Psoas muscle (tissue), 8 donors: ENCODE data around the gene DBNDD2. TPM values are rescaled to one million over a fixed set of nuclear protein-coding genes. Genes with fewer than 3 reads are reported as not detected.

Experiments used
- ATAC-seq, 4 donors: fragments of 200-7000 bp; cut with Tn5 transposase; one replicate each; pipeline ENCODE4 v1.9.1; 2020; ENCODE audit warnings: moderate library complexity in 3 of 4, mild to moderate bottlenecking in 2 of 4
- DNase-seq, 2 donors: peaks; one replicate each; pipeline ENCODE4 v3.0.0-alpha.2; 2020
- H3K27ac ChIP-seq: fragments of 200-600 bp; one replicate; pipeline ENCODE4 v1.8.0; 2022
- H3K27me3 ChIP-seq, 3 donors: fragments of 200-600 bp in 1 of 3; one replicate each; pipeline versions ENCODE4 v1.6.1 to v1.8.0; 2013 to 2022; ENCODE audit warnings: low read length in 2 of 3, mild to moderate bottlenecking in 2 of 3, moderate library complexity in 1 of 3; ENCODE audit not compliant: insufficient read depth in 3 of 3
- H3K36me3 ChIP-seq, 2 donors: fragments of 200-600 bp in 1 of 2; one replicate each; pipeline versions ENCODE4 v1.6.1 to v1.8.0; 2013 to 2022; ENCODE audit warnings: low read depth in 1 of 2, mild to moderate bottlenecking in 1 of 2, moderate library complexity in 1 of 2; ENCODE audit not compliant: insufficient read depth in 1 of 2
- H3K4me1 ChIP-seq: fragments of 200-600 bp; one replicate; pipeline ENCODE4 v1.8.0; 2022
- H3K4me3 ChIP-seq: fragments of 200-600 bp; one replicate; pipeline ENCODE4 v1.8.0; 2022; ENCODE audit warnings: mild to moderate bottlenecking
- H3K9me3 ChIP-seq: fragments of 200-600 bp; one replicate; pipeline ENCODE4 v1.8.0; 2022
- CTCF ChIP-seq: fragments of 200-600 bp; IDR thresholded peaks from one replicate; pipeline ENCODE4 v1.8.0; 2022; ENCODE audit warnings: antibody characterized with exemption
- WGBS, 3 donors: extraction: QIAGEN DNeasy Blood & Tissue Kit; methylation state at CpG; one replicate each; pipeline versions ENCODE4 v1.1.6 to v1.1.7; 2013; 5-methylcytosine and 5-hydroxymethylcytosine counted together
- intact Hi-C, 2 donors: fragments of 100-400 bp; cut with DNase I; formaldehyde crosslinking; loops; one replicate each; pipeline versions ENCODE4 v1.11.0 to v1.14.2; 2022
- long read RNA-seq, 2 donors: library from polyadenylated mRNA; unstranded; transcript quantifications; one replicate each; pipeline ENCODE4 v2.0.0, GENCODE V29; 2021
- polyA plus RNA-seq, 3 donors: library from polyadenylated mRNA; stranded (reverse); fragments of 200-250 nt; gene quantifications; one replicate each; pipeline ENCODE4 v1.2.3, GENCODE V29; 2013
- total RNA-seq, 4 donors: library from RNA; stranded (reverse); fragmentation: NEBNext Ultra II Directional in 2 of 4; extraction: Animal tissue kit (Norgen Biotek cat#: 25700) in 2 of 4; gene quantifications; one replicate each; pipeline versions ENCODE4 v1.2.1 to v1.2.4, GENCODE V29; 2021 to 2023
- donor health status: healthy with polysubstance abuse.
- donor health status: DM: no; HTN: no; CAD: no; lungs with moderate emphysema.
- donor health status: Bipolar disorder and iron deficiency.
- donor health status: healthy.
- donor health status: DM: yes; HTN: yes; CAD: no.
- donor health status: DM: no; HTN: no; CAD: no.
- donor health status: DM: no; HTN: no; CAD: no.
- donor health status: DM: yes; HTN: yes; CAD: no.

DBNDD2 gene
- total RNA-seq (100 to 1,000 TPM; 108 to 180 (median 163) TPM), polyA plus RNA-seq (100 to 1,000 TPM; 151 to 230 (median 162) TPM)
- long read RNA-seq, donor 1, transcript DBNDD2-205 (4 exons, 1,207 nt), result minor isoform, 5 of 170 reads
- long read RNA-seq, donor 1, transcript DBNDD2-202 (4 exons, 1,078 nt), result major isoform, 159 of 170 reads
- long read RNA-seq, donor 1, partial matches to known transcripts, result 1 of 170 reads
- long read RNA-seq, donor 1, other reads (novel, unspliced or antisense), result 1 of 170 reads
- long read RNA-seq, donor 2, transcript DBNDD2-202 (4 exons, 1,078 nt), result major isoform, 282 of 313 reads
- long read RNA-seq, donor 2, transcript DBNDD2-205 (4 exons, 1,207 nt), result minor isoform, 6 of 313 reads
- long read RNA-seq, donor 2, transcript DBNDD2-204 (4 exons, 1,537 nt), result minor isoform, 8 of 313 reads
- long read RNA-seq, donor 2, partial matches to known transcripts, result 1 of 313 reads
- long read RNA-seq, donor 2, other reads (novel, unspliced or antisense), result 10 of 313 reads

GRCh38 chr20:45407783-45408645 is at the start of gene DBNDD2:
TSS of gene DBNDD2 (plus strand) at chr20:45408289. CDS start at chr20:45408468, 179 bp downstream.
- WGBS, 3 donors, result 65 to 83% (median 66%) methylated on average over 21 of the region's 21 CpGs
- peaks cover 33% of the 10 kb centered on the region for H3K4me1 ChIP-seq

GRCh38 chr20:45359069-45359405 is 49.1 kb upstream of the DBNDD2 start:
- peak; percentile 67 to 78 for DNase-seq
- Histone ChIP-seq H3K9me3 (no peaks in the 10 kb centered on the region), H3K27me3 (no peaks in the 10 kb centered on the region), H3K36me3 (no peaks in the 10 kb centered on the region), H3K27ac (peak overlapping the region; percentile 90), H3K4me3 (peak overlapping the region; percentile 5), H3K4me1 (peaks cover 66% of the 10 kb centered on the region)
- intact Hi-C loops, result loop anchor here in 1 of 2 donors (10.0 kb wide), 1 partner anchor 436 kb away; the partner anchor contains the start of genes DNTTIP1 and WFDC3
- ATAC-seq, result peak; percentile 55 to 73 (median 68)
- TF ChIP-seq CTCF, result no peak
- 17 to 32% (median 21%) methylated on average over 7 of the region's 7 CpGs for WGBS, 3 donors

More at GRCh38 chr20:45407783-45408645, at the start of gene DBNDD2:
- Histone ChIP-seq H3K9me3 (no peaks in the 10 kb centered on the region), H3K36me3 (peaks cover 0 to 46% of the 10 kb centered on the region in 2 donors), H3K27me3 (no peaks in the 10 kb centered on the region), H3K4me3 (peak within 1 kb of the TSS; percentile 99), H3K27ac (peak within 1 kb of the TSS; percentile 99)
- TF ChIP-seq CTCF, result no peak
- DNase-seq (no peak), ATAC-seq (no peak)
- intact Hi-C loops, result loop anchor here in 1 of 2 donors (1.0 kb wide), 1 partner anchor 34 kb away; no protein-coding TSS in a partner anchor

- Histone ChIP-seq H3K36me3 (no peaks in the 10 kb centered on the region), H3K27me3 (no peaks in the 10 kb centered on the region), H3K4me3 (no peak overlapping the region), H3K4me1 (peaks cover 65% of the 10 kb centered on the region), H3K9me3 (no peaks in the 10 kb centered on the region), H3K27ac (peak overlapping the region; percentile 90)
- intact Hi-C loops, result loop anchor here in 1 of 2 donors (10.0 kb wide), 1 partner anchor 435 kb away; the partner anchor contains the start of genes DNTTIP1 and WFDC3
- 48 to 53% (median 53%) methylated on average over 9 of the region's 9 CpGs for WGBS, 3 donors
- TF ChIP-seq CTCF, result no peak
- no peak for DNase-seq
- no peak for ATAC-seq
These were observed 48.5 kb upstream of the DBNDD2 start for GRCh38 chr20:45359406-45360148.

- Histone ChIP-seq H3K27ac (peak overlapping the region; percentile 93), H3K9me3 (no peaks in the 10 kb centered on the region), H3K36me3 (peaks cover 3 to 22% of the 10 kb centered on the region in 2 donors), H3K4me1 (peaks cover 48% of the 10 kb centered on the region), H3K27me3 (no peaks in the 10 kb centered on the region), H3K4me3 (no peak overlapping the region)
- intact Hi-C loops, result loop anchor here (2.0 kb wide), 2 partner anchors 15 to 75 kb away; no protein-coding TSS in a partner anchor
- no peak for ATAC-seq
- no peak for DNase-seq
- WGBS, 3 donors, result 81 to 87% (median 81%) methylated on average over 6 of the region's 6 CpGs
- TF ChIP-seq CTCF, result no peak
These were observed 46.3 kb upstream of the DBNDD2 start for GRCh38 chr20:45361793-45362192.
